ENCODE measurements around the gene SOCS1.

GRCh38 chr16:11260596-11260966 lies 4.6 kb upstream of the SOCS1 start:
- TF ChIP-seq CTCF (IDR thresholded peaks at IDR 0.05; ENCODE audit: low read depth, low read length, missing input control) (no peak), ATF3 (IDR thresholded peaks at IDR 0.05) (no peak), HNF4A (conservative IDR thresholded peaks at IDR 0.05) (no peak), SP1 (IDR thresholded peaks at IDR 0.05) (no peak)

Measured in liver (tissue), 3 donors.